Astrocyte of the cerebellum (primary cell): ENCODE measurements around the gene MED15.

Experiments
- DNase-seq: peaks from one replicate; pipeline ENCODE4 v3.0.0-alpha.2; 2011; ENCODE audit warnings: low read depth
- H3K4me3 ChIP-seq: 2 replicates; pipeline ENCODE4 v1.5.1; 2011; ENCODE audit warnings: mild to moderate bottlenecking, low read depth, low read length, moderate library complexity
- CTCF ChIP-seq: IDR thresholded peaks from 2 replicates; pipeline ENCODE4 v1.5.1; 2012; ENCODE audit warnings: low read length, low read depth, moderate library complexity, mild to moderate bottlenecking; ENCODE audit errors: missing control alignments
- in situ Hi-C: cut with HindIII; loops from 2 replicates; pipeline ENCODE4 v1.10.0; 2017; ENCODE audit warnings: low sequenced_read_pairs

MED15 gene

GRCh38 chr22:20567993-20568417 is 60.6 kb downstream of the MED15 start:
- in situ Hi-C loops = no loop called here

GRCh38 chr22:20568502-20569058 is 61.2 kb downstream of the MED15 start:
- no peak for DNase-seq
- in situ Hi-C loops = no loop called here
- TF ChIP-seq CTCF = no peak
- H3K4me3 ChIP-seq = no peak overlapping the region

More at GRCh38 chr22:20567993-20568417, 60.6 kb downstream of the MED15 start:
- TF ChIP-seq CTCF = peak; percentile 60
- H3K4me3 ChIP-seq = no peak overlapping the region
- no peak for DNase-seq

GRCh38 chr22:20569059-20570058 is 61.9 kb downstream of the MED15 start:
- TF ChIP-seq CTCF = no peak
- DNase-seq = peak; percentile 90
- H3K4me3 ChIP-seq = no peak overlapping the region
- in situ Hi-C loops = no loop called here

GRCh38 chr22:20571078-20571503 is 63.7 kb downstream of the MED15 start:
- no peak overlapping the region for H3K4me3 ChIP-seq
- DNase-seq = no peak
- in situ Hi-C loops = no loop called here
- no peak for TF ChIP-seq CTCF

GRCh38 chr22:20571531-20572007 is 64.2 kb downstream of the MED15 start:
- no peak for DNase-seq
- TF ChIP-seq CTCF = peak; percentile 65
- H3K4me3 ChIP-seq = no peak overlapping the region

GRCh38 chr22:20572132-20572802 is 64.9 kb downstream of the MED15 start:
- DNase-seq = no peak
- no peak for TF ChIP-seq CTCF
- H3K4me3 ChIP-seq = no peak overlapping the region
- in situ Hi-C loops = no loop called here

More at GRCh38 chr22:20571531-20572007, 64.2 kb downstream of the MED15 start:
- in situ Hi-C loops = no loop called here
